A673 (cell line): Measurements from ENCODE around the gene WFS1.

Source experiments
- EZH2 ChIP-seq: fragments of 200-600 bp; sonication (generic); IDR thresholded peaks from 2 replicates; pipeline ENCODE4 v1.6.1; 2017; ENCODE audit warnings: borderline replicate concordance, low read depth, mild to moderate bottlenecking, mixed read lengths, antibody characterized with exemption, low read length; ENCODE audit not compliant: poor library complexity, severe bottlenecking
- TF ChIP-seq, protein P1 (sequence below): fragments of 300-800, 200-600 bp; sonication (generic); conservative IDR thresholded peaks from 2 replicates; pipeline ENCODE4 v1.5.1; 2017; ENCODE audit warnings: low read depth, mild to moderate bottlenecking, antibody characterized with exemption, low read length, moderate library complexity, mixed read lengths

DNA sequence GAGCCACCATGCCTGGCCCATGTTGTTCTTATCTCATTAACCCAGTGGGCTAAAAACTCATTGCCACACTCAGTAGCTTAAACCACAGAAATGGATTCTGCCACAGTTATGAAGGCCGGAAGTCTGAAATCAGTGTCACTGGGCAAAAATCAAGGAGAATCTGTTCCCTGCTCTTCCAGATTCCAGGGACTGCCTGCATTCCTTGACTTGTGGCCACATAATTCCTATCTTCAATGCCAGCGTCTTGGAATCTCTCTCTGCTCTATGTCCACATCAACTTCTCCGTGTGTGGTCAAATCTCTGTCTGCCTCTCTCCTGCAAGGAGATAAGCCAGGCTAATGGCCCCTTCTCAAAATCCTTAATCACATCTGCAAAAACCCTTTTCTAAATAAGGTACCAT lies 4.1 kb upstream of the WFS1 start:
- TF ChIP-seq EZH2 = no peak
- TF ChIP-seq, protein P1, sequence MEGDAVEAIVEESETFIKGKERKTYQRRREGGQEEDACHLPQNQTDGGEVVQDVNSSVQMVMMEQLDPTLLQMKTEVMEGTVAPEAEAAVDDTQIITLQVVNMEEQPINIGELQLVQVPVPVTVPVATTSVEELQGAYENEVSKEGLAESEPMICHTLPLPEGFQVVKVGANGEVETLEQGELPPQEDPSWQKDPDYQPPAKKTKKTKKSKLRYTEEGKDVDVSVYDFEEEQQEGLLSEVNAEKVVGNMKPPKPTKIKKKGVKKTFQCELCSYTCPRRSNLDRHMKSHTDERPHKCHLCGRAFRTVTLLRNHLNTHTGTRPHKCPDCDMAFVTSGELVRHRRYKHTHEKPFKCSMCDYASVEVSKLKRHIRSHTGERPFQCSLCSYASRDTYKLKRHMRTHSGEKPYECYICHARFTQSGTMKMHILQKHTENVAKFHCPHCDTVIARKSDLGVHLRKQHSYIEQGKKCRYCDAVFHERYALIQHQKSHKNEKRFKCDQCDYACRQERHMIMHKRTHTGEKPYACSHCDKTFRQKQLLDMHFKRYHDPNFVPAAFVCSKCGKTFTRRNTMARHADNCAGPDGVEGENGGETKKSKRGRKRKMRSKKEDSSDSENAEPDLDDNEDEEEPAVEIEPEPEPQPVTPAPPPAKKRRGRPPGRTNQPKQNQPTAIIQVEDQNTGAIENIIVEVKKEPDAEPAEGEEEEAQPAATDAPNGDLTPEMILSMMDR = no peak
